HepG2 (cell line): ENCODE results near the gene DPAGT1. TPM values are rescaled to one million over a fixed set of nuclear protein-coding genes. Genes with fewer than 3 reads are reported as not detected.

Experiments
- AGO2 ChIP-seq: fragments of 200-400 bp; formaldehyde crosslinking; optimal IDR thresholded peaks from 2 replicates; pipeline ENCODE3; 2017; ENCODE audit warnings: mild to moderate bottlenecking, low read depth, low read length, moderate library complexity
- DNMT1 ChIP-seq: sonication (generic); formaldehyde crosslinking; IDR thresholded peaks from 2 replicates; pipeline ENCODE4 v1.5.1; 2020; ENCODE audit warnings: mild to moderate bottlenecking, missing genetic modification reagents
- ELF3 ChIP-seq: IDR thresholded peaks from 2 replicates; pipeline ENCODE4 v1.6.1; 2016; ENCODE audit warnings: missing genetic modification reagents, missing compliant biosample characterization
- HNRNPH1 ChIP-seq: fragments of 200-400 bp; formaldehyde crosslinking; optimal IDR thresholded peaks from 2 replicates; pipeline ENCODE3; 2017; ENCODE audit warnings: mild to moderate bottlenecking, low read depth, low read length
- MAZ ChIP-seq, 2 experiments: sonication (generic) in 1 of 2; formaldehyde crosslinking in 1 of 2; IDR thresholded peaks; 2 replicates each; pipeline versions ENCODE4 v1.5.0 to v1.6.1; 2012 to 2020; ENCODE audit warnings: low read depth in 2 of 2, mild to moderate bottlenecking in 2 of 2, borderline replicate concordance in 1 of 2, improper control_type of control experiment in 1 of 2, low read length in 1 of 2, missing genetic modification reagents in 1 of 2, moderate library complexity in 1 of 2
- TCF7L2 ChIP-seq: IDR thresholded peaks from 2 replicates; pipeline ENCODE4 v1.6.1; 2011; ENCODE audit warnings: mild to moderate bottlenecking, low read depth, low read length, moderate library complexity
- ZNF24 ChIP-seq: fragments of 450-650 bp; IDR thresholded peaks from 2 replicates; pipeline ENCODE4 v1.6.1; 2017; ENCODE audit warnings: antibody characterized with exemption, mild to moderate bottlenecking
- ZNF335 ChIP-seq: sonication (generic); formaldehyde crosslinking; IDR thresholded peaks from 2 replicates; pipeline ENCODE4 v1.4.0; 2020; ENCODE audit warnings: missing genetic modification reagents
- ZNF720 ChIP-seq: sonication (generic); formaldehyde crosslinking; IDR thresholded peaks from 2 replicates; pipeline ENCODE4 v1.4.0; 2020; ENCODE audit warnings: missing genetic modification reagents
- polyA plus RNA-seq, 8 experiments: library from polyadenylated mRNA; depleted of rRNA in 3 of 8; stranded (reverse) in 7 of 8; unstranded in 1 of 8; fragments of >200 nt; fragmentation: Illumina TruSeq in 4 of 8; extraction: Trizol in 4 of 8; gene quantifications; 2 replicates each; pipeline versions ENCODE4 v1.2.1 to v1.2.3, GENCODE V29; 2011 to 2016; ENCODE audit warnings: low read depth in 4 of 8, missing spikeins in 1 of 8, mixed read lengths in 1 of 8; ENCODE audit not compliant: insufficient read depth in 1 of 8
- total RNA-seq, 5 experiments: library from RNA; depleted of rRNA; stranded (reverse); fragments of >200 nt; fragmentation: Illumina TruSeq; extraction: Trizol; gene quantifications; 2 replicates each; pipeline ENCODE4 v1.2.3, GENCODE V29; 2016; ENCODE audit warnings: low read depth in 1 of 5
- TF ChIP-seq, protein P1 (sequence below): sonication (generic); formaldehyde crosslinking; IDR thresholded peaks from 2 replicates; pipeline ENCODE4 v1.5.0; 2020; ENCODE audit warnings: mild to moderate bottlenecking, missing genetic modification reagents, borderline replicate concordance
- TF ChIP-seq, protein P2 (sequence below), 2 experiments: sonication (generic) in 1 of 2; formaldehyde crosslinking in 1 of 2; IDR thresholded peaks; 2 replicates each; pipeline versions ENCODE4 v1.4.0 to v1.6.1; 2016 to 2020; ENCODE audit warnings: borderline replicate concordance in 1 of 2, low read depth in 1 of 2, mild to moderate bottlenecking in 1 of 2, missing genetic modification reagents in 1 of 2
- TF ChIP-seq, protein P3 (sequence below): sonication (generic); formaldehyde crosslinking; IDR thresholded peaks from 2 replicates; pipeline ENCODE4 v1.8.1; 2022; ENCODE audit warnings: low read depth, mild to moderate bottlenecking, missing genetic modification reagents
- TF ChIP-seq, protein P4 (sequence below): IDR thresholded peaks from 2 replicates; pipeline ENCODE4 v1.6.1; 2012; ENCODE audit warnings: inconsistent platforms
- TF ChIP-seq, protein P5 (sequence below): sonication (generic); formaldehyde crosslinking; IDR thresholded peaks from 2 replicates; pipeline ENCODE4 v1.8.1; 2023; ENCODE audit warnings: missing genetic modification reagents, mild to moderate bottlenecking, borderline replicate concordance

Gene DPAGT1
- total and polyA plus RNA-seq, 2 of the 13 experiments (the other 11 are each of a cell fraction or from before 2014, with no cell fraction given): 37.6 to 70.7 TPM

DNA sequence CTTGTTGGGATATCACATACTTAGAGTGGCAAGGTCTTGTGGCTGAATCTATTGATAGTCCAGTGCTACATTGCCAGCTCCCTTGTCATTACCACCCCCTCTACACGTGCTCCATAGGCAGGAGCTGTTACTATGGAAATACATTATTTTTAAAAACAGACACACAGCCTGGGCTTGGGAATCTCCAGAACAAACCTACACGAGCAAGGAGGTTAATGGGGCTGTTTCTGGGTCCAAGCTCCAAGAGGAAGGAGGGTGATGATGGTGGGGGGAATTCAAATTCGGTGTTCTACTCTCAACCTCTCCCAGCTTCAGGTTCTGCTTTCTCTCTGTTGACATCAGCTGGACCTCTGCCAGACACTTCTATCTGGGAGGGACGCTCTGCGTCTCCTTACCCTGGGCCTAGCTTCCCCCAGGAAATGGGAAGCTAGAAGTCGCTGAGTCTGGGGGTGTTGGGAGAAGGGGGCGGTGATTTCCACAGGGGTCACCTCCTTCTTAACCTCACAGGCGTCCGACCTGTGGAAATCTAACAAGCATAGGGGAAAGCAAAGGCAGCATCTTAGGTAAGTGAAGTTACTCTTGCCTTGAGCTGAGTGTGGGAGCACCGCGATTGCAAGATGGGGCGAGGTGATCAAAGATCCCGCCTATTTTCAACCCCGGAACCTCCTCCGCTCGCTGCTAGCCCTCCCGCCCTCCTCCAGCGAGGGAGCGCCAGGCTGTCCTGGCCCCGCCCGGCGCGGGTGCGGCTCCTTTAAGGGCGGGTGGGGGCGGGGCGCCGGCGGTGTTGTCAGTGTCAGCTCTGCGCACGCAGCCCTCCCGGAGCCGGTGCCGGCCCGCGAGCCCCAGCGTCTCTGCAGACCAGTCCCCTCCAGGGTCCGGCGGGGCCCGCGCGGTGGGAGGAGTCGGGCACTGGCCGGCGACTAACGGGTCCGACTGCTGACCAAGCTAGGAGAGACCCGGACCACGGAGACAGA lies 5.2 kb upstream of the DPAGT1 start, which contains the start of gene C2CD2L (continued):
- TF ChIP-seq, protein P1, sequence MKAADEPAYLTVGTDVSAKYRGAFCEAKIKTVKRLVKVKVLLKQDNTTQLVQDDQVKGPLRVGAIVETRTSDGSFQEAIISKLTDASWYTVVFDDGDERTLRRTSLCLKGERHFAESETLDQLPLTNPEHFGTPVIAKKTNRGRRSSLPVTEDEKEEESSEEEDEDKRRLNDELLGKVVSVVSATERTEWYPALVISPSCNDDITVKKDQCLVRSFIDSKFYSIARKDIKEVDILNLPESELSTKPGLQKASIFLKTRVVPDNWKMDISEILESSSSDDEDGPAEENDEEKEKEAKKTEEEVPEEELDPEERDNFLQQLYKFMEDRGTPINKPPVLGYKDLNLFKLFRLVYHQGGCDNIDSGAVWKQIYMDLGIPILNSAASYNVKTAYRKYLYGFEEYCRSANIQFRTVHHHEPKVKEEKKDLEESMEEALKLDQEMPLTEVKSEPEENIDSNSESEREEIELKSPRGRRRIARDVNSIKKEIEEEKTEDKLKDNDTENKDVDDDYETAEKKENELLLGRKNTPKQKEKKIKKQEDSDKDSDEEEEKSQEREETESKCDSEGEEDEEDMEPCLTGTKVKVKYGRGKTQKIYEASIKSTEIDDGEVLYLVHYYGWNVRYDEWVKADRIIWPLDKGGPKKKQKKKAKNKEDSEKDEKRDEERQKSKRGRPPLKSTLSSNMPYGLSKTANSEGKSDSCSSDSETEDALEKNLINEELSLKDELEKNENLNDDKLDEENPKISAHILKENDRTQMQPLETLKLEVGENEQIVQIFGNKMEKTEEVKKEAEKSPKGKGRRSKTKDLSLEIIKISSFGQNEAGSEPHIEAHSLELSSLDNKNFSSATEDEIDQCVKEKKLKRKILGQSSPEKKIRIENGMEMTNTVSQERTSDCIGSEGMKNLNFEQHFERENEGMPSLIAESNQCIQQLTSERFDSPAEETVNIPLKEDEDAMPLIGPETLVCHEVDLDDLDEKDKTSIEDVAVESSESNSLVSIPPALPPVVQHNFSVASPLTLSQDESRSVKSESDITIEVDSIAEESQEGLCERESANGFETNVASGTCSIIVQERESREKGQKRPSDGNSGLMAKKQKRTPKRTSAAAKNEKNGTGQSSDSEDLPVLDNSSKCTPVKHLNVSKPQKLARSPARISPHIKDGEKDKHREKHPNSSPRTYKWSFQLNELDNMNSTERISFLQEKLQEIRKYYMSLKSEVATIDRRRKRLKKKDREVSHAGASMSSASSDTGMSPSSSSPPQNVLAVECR (CRISPR knock-in tag): peak; percentile 87
- TF ChIP-seq, protein P2, sequence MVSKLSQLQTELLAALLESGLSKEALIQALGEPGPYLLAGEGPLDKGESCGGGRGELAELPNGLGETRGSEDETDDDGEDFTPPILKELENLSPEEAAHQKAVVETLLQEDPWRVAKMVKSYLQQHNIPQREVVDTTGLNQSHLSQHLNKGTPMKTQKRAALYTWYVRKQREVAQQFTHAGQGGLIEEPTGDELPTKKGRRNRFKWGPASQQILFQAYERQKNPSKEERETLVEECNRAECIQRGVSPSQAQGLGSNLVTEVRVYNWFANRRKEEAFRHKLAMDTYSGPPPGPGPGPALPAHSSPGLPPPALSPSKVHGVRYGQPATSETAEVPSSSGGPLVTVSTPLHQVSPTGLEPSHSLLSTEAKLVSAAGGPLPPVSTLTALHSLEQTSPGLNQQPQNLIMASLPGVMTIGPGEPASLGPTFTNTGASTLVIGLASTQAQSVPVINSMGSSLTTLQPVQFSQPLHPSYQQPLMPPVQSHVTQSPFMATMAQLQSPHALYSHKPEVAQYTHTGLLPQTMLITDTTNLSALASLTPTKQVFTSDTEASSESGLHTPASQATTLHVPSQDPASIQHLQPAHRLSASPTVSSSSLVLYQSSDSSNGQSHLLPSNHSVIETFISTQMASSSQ (IDR thresholded peaks at IDR 0.05; ENCODE audit: low read depth): no peak
- TF ChIP-seq, protein P2 (CRISPR knock-in tag; IDR thresholded peaks at IDR 0.05; ENCODE audit: borderline replicate concordance): 0 out of 2 replicates have a peak, but pooled peaks have one; percentile 19
- no peak for TF ChIP-seq ZNF24
- peak; percentile 69; the same call in 1 of the 2 replicates for TF ChIP-seq DNMT1 (CRISPR knock-in tag)
- no peak for TF ChIP-seq TCF7L2
- no peak for TF ChIP-seq ZNF335 (CRISPR knock-in tag)
- TF ChIP-seq ELF3 (CRISPR knock-in tag): no peak
- TF ChIP-seq, protein P3, sequence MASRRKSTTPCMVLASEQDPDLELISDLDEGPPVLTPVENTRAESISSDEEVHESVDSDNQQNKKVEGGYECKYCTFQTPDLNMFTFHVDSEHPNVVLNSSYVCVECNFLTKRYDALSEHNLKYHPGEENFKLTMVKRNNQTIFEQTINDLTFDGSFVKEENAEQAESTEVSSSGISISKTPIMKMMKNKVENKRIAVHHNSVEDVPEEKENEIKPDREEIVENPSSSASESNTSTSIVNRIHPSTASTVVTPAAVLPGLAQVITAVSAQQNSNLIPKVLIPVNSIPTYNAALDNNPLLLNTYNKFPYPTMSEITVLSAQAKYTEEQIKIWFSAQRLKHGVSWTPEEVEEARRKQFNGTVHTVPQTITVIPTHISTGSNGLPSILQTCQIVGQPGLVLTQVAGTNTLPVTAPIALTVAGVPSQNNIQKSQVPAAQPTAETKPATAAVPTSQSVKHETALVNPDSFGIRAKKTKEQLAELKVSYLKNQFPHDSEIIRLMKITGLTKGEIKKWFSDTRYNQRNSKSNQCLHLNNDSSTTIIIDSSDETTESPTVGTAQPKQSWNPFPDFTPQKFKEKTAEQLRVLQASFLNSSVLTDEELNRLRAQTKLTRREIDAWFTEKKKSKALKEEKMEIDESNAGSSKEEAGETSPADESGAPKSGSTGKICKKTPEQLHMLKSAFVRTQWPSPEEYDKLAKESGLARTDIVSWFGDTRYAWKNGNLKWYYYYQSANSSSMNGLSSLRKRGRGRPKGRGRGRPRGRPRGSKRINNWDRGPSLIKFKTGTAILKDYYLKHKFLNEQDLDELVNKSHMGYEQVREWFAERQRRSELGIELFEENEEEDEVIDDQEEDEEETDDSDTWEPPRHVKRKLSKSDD (CRISPR knock-in tag): no peak
- no peak for TF ChIP-seq HNRNPH1
- TF ChIP-seq, protein P4, sequence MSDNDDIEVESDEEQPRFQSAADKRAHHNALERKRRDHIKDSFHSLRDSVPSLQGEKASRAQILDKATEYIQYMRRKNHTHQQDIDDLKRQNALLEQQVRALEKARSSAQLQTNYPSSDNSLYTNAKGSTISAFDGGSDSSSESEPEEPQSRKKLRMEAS: peak; percentile 48; the same call in 1 of the 2 replicates
- TF ChIP-seq AGO2: no peak
- TF ChIP-seq ZNF720: no peak
- TF ChIP-seq, protein P5, sequence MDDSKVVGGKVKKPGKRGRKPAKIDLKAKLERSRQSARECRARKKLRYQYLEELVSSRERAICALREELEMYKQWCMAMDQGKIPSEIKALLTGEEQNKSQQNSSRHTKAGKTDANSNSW (CRISPR knock-in tag): no peak
- peak; percentile 78; the same call in 1 of the 2 replicates for TF ChIP-seq MAZ (IDR thresholded peaks at IDR 0.05; ENCODE audit: borderline replicate concordance, low read depth, low read length)
- peak; percentile 74; the same call in 1 of the 2 replicates for TF ChIP-seq MAZ (CRISPR knock-in tag; IDR thresholded peaks at IDR 0.05; ENCODE audit: low read depth)
